ENCODE measurements around the gene SMARCA4. TPM values are rescaled to one million over a fixed set of nuclear protein-coding genes. Genes with fewer than 3 reads are reported as not detected.

The SMARCA4 gene
- total RNA-seq, 1 experiment from 2014 or later: 112 TPM

- no peak for DNase-seq (ENCODE audit: low read depth)
These were observed 72.9 kb downstream of the SMARCA4 start for GRCh38 chr19:11033763-11034162.

- DNase-seq (ENCODE audit: low read depth): no peak
These were observed 73.8 kb downstream of the SMARCA4 start for GRCh38 chr19:11034449-11035213.

GRCh38 chr19:11035441-11036377 is 74.9 kb downstream of the SMARCA4 start:
- DNase-seq (ENCODE audit: low read depth): peak; percentile 91

- DNase-seq (ENCODE audit: low read depth): no peak
These were observed 77.7 kb downstream of the SMARCA4 start for GRCh38 chr19:11038511-11038910.

GRCh38 chr19:11041194-11041593 is 80.4 kb downstream of the SMARCA4 start:
- no peak for DNase-seq (ENCODE audit: low read depth)

- no peak for DNase-seq (ENCODE audit: low read depth)
These were observed 81.3 kb downstream of the SMARCA4 start for GRCh38 chr19:11041966-11042627.

- DNase-seq (ENCODE audit: low read depth): no peak
These were observed 83.6 kb downstream of the SMARCA4 start for GRCh38 chr19:11044431-11044830.

GRCh38 chr19:11045536-11045935 is 84.7 kb downstream of the SMARCA4 start:
- DNase-seq (ENCODE audit: low read depth): no peak

- DNase-seq (ENCODE audit: low read depth): no peak
These were observed 86.0 kb downstream of the SMARCA4 start for GRCh38 chr19:11046605-11047354.

- DNase-seq (ENCODE audit: low read depth): no peak
These were observed 87.0 kb downstream of the SMARCA4 start for GRCh38 chr19:11047866-11048265.

- no peak for DNase-seq (ENCODE audit: low read depth)
These were observed 89.7 kb downstream of the SMARCA4 start for GRCh38 chr19:11050323-11051114.

- DNase-seq (ENCODE audit: low read depth): no peak
These were observed 93.0 kb downstream of the SMARCA4 start for GRCh38 chr19:11053817-11054195.

GRCh38 chr19:11054200-11054599 is 93.4 kb downstream of the SMARCA4 start:
- no peak for DNase-seq (ENCODE audit: low read depth)

- no peak for DNase-seq (ENCODE audit: low read depth)
These were observed 93.8 kb downstream of the SMARCA4 start for GRCh38 chr19:11054628-11055027.

GRCh38 chr19:11058246-11059030 is 97.6 kb downstream of the SMARCA4 start:
- DNase-seq (ENCODE audit: low read depth): no peak

GRCh38 chr19:11059511-11060358 is 98.9 kb downstream of the SMARCA4 start:
- no peak for DNase-seq (ENCODE audit: low read depth)

- DNase-seq (ENCODE audit: low read depth): no peak
These were observed 101.1 kb downstream of the SMARCA4 start for GRCh38 chr19:11061952-11062351.

- DNase-seq (ENCODE audit: low read depth): no peak
These were observed 102.6 kb downstream of the SMARCA4 start for GRCh38 chr19:11063434-11063833.

- DNase-seq (ENCODE audit: low read depth): no peak
These were observed 104.0 kb downstream of the SMARCA4 start for GRCh38 chr19:11064831-11065303.

Measured in Daoy (cell line).